ENCODE results near the gene ALG9.
"Not testable (repeated sequence)": the region's sequence is repeated elsewhere in the genome, so short reads cannot be mapped to it uniquely, and the experiment has no call there.

Gene ALG9

DNA sequence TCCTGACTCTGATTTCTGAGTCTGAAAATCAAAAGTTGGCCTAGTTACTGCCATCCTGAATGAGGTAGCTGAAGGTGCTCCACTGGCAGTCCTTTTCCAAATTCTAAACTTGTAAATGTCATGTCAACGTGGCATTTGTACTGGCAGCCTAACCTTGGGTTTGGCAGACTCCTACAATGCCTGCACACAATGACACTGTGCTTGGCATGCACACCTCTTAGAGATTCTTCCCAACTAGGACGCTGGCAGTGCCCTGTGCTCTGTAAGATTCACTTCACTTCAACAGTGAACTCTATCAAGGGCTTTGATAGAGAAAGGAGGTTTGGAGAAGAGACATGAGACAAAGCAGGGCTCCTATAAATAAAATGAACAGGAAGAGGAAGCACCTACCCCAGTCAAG, 83.3 kb downstream of the ALG9 start:
- in situ Hi-C loops (cut with MboI; ENCODE audit: low sequenced_read_pairs, unreplicated experiment), result loop anchor here (5.0 kb wide), 1 partner anchor 191 kb away; no protein-coding TSS in a partner anchor
- DNase-seq (ENCODE audit: low spot score), result no peak
- TF ChIP-seq, protein P1, sequence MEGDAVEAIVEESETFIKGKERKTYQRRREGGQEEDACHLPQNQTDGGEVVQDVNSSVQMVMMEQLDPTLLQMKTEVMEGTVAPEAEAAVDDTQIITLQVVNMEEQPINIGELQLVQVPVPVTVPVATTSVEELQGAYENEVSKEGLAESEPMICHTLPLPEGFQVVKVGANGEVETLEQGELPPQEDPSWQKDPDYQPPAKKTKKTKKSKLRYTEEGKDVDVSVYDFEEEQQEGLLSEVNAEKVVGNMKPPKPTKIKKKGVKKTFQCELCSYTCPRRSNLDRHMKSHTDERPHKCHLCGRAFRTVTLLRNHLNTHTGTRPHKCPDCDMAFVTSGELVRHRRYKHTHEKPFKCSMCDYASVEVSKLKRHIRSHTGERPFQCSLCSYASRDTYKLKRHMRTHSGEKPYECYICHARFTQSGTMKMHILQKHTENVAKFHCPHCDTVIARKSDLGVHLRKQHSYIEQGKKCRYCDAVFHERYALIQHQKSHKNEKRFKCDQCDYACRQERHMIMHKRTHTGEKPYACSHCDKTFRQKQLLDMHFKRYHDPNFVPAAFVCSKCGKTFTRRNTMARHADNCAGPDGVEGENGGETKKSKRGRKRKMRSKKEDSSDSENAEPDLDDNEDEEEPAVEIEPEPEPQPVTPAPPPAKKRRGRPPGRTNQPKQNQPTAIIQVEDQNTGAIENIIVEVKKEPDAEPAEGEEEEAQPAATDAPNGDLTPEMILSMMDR (IDR thresholded peaks at IDR 0.05; ENCODE audit: borderline replicate concordance, control extremely low read depth, extremely low read depth, insufficient read depth, missing control alignments), result no peak

DNA sequence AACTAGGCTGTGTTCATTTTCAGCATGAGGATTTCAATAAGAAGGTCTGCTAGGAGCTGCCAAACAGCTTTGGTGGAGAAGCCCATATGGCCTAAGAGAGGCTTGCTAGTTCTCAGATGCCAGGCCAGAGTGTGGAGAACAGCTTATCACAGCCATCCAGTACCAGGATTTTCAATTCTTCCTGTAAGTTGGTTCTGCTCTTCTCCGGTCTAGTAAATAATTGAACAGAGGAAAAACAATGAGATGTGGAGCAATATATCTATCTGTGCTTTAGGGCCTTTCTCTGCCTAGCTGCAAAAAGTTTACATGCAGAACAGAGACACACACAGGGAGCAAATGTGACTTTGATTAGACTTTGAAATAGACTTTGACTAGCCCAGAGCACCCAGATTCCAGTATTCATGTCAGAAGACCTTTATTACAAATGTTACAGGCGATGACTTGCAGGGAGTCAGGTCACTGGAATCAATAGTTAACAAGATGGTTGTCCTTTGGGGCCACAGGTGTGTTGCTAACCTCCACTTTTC, 85.4 kb downstream of the ALG9 start:
- TF ChIP-seq, protein P1 (IDR thresholded peaks at IDR 0.05; ENCODE audit: borderline replicate concordance, control extremely low read depth, extremely low read depth, insufficient read depth, missing control alignments), result no peak
- no peak for DNase-seq (ENCODE audit: low spot score)
- in situ Hi-C loops (cut with MboI; ENCODE audit: low sequenced_read_pairs, unreplicated experiment), result loop anchor here (5.0 kb wide), 1 partner anchor 189 kb away; no protein-coding TSS in a partner anchor

DNA sequence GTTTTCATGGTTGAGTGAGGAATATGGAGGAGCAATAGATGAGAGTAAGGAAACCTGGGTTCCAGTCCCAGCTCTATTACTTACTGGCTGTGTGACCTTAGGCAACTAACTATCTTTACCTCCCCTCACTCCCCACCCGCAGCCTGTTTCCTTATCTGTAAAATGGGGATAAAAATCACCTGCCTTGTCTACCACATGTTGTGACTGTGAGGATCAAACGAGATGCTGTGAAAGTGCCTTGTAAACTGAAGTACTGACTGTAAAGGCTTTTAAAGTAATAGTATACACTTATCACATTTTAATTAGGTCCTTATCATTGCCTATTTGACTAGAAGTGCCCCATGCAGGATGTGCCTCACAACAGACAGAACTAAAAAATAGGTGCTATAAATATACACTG, 86.3 kb downstream of the ALG9 start:
- TF ChIP-seq, protein P1 (IDR thresholded peaks at IDR 0.05; ENCODE audit: borderline replicate concordance, control extremely low read depth, extremely low read depth, insufficient read depth, missing control alignments), result no peak
- in situ Hi-C loops (cut with MboI; ENCODE audit: low sequenced_read_pairs, unreplicated experiment), result loop anchor here (5.0 kb wide), 1 partner anchor 188 kb away; no protein-coding TSS in a partner anchor
- no peak for DNase-seq (ENCODE audit: low spot score)

DNA sequence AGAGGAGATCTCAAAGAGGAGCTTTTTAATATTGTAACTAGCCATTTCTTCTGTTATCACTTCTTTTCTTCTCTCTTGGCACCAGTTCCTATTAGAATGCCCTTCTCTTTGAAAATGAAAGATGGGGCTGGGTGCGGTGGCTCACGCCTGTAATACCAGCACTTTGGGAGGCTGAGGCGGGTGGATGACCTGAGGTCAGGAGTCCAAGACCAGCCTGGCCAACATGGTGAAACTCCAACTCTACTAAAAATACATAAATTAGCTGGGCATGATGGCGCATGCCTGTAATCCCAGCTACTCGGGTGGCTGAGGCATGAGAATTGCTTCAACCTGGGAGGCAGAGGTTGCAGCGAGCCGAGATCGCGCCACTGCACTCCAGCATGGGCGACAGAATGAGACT, 87.1 kb downstream of the ALG9 start:
- DNase-seq (ENCODE audit: low spot score); in situ Hi-C loops (cut with MboI; ENCODE audit: low sequenced_read_pairs, unreplicated experiment): not testable (repeated sequence)

DNA sequence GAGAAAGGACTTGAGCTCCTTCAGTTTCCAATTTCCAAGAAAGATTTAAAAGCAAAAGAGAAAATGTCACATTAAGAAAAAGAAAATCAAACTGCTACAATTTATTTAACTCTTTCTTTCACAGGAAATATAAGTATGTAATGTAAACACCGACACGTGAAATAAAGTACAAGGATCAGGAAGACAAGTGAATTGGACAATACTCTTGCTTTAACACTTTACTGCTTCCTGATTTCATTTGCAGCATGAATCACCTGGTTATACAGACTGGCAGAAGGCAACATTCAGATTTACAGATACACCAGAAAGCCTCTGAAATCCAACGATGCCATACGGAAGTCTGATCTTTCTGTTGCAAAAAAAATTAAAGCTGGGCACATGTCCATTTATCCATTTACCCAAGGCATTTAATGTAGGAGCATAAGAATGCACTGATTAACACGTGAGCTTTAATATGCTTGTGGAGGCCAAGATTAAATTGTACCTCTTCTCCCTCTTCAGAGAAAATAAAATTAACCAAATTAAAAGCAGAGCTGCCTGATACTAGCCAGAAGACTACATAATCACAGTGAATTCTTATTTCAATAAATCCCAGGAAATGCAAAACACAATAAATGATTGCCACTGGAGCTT, 89.2 kb downstream of the ALG9 start:
- TF ChIP-seq, protein P1 (IDR thresholded peaks at IDR 0.05; ENCODE audit: borderline replicate concordance, control extremely low read depth, extremely low read depth, insufficient read depth, missing control alignments), result no peak
- no peak for DNase-seq (ENCODE audit: low spot score)
- in situ Hi-C loops (cut with MboI; ENCODE audit: low sequenced_read_pairs, unreplicated experiment), result no loop called here

DNA sequence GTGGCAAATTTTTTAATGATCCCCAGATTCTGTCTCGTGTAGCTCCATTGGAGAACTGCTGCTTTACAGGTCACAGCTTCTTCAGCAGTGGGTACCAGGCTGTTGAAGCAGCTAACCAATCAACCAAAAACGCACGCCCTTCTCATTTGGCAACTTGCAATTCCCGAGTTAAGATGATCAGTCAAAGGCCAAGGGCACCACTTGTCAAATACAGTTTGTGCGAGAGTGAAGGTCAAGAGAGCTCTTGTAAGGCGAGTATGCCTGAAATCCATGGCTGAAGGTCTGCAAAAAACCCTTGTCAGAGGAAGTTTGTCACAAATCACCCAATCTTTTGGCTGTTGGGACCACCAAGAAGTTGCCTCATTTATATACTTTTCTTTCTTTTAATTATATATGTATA, 92.3 kb downstream of the ALG9 start:
- in situ Hi-C loops (cut with MboI; ENCODE audit: low sequenced_read_pairs, unreplicated experiment), result no loop called here
- TF ChIP-seq, protein P1 (IDR thresholded peaks at IDR 0.05; ENCODE audit: borderline replicate concordance, control extremely low read depth, extremely low read depth, insufficient read depth, missing control alignments), result no peak
- no peak for DNase-seq (ENCODE audit: low spot score)

DNA sequence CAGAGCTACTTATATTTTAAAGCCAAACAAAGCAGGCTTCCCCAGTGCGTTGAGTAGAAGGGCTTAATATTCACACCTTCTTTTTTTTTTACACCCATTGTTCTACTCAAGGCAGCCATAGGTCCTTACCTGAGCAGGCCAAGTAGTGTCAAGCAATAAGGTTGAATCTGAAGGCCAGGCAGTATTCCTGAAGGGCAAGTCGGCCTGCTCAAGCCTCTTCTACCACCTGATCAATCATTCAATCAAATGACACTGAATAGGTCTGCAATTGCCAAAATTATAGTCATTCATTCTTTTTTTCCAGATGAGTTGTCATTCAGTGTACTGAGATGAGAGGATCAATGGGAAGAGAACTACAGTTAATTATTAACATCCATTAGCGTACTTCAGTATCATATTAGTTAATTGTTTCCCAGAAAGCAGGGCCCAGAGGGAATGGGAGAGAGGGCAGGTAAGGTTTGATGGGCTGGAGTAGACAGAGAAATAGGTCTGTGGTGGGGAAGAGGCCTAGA, 93.3 kb downstream of the ALG9 start:
- no peak for DNase-seq (ENCODE audit: low spot score)
- in situ Hi-C loops (cut with MboI; ENCODE audit: low sequenced_read_pairs, unreplicated experiment), result no loop called here
- TF ChIP-seq, protein P1 (IDR thresholded peaks at IDR 0.05; ENCODE audit: borderline replicate concordance, control extremely low read depth, extremely low read depth, insufficient read depth, missing control alignments), result no peak

Measured in GM13976 (cell line).